IPS-11a (cell line): Measurements from ENCODE around the gene ZNF284.
"Not testable (repeated sequence)": the region's sequence is repeated elsewhere in the genome, so short reads cannot be mapped to it uniquely, and the experiment has no call there.

ENCODE experiments used
- H3K4me3 ChIP-seq: one replicate; pipeline ENCODE4 v1.5.1; 2013; ENCODE audit warnings: low read depth, low read length, control low read depth

ZNF284 gene

GRCh38 chr19:44109458-44109857 is 37.5 kb downstream of the ZNF284 start:
- no peak overlapping the region for H3K4me3 ChIP-seq

GRCh38 chr19:44111910-44112463 is 40.0 kb downstream of the ZNF284 start:
- H3K4me3 ChIP-seq = peak overlapping the region; percentile 97

- peak overlapping the region; percentile 97 for H3K4me3 ChIP-seq
Observed at GRCh38 chr19:44112802-44113137, 40.8 kb downstream of the ZNF284 start.

GRCh38 chr19:44113138-44113783 is 41.3 kb downstream of the ZNF284 start, which contains the start of gene ZNF225:
Gene ZNF225 (plus strand): TSS chr19:44113399. CDS start chr19:44115828, 2,429 bp downstream.
- peak within 1 kb of the TSS; percentile 97 for H3K4me3 ChIP-seq

GRCh38 chr19:44113784-44114390 is 41.9 kb downstream of the ZNF284 start:
- H3K4me3 ChIP-seq = peak overlapping the region; percentile 97

- not testable (repeated sequence) for H3K4me3 ChIP-seq
Observed at GRCh38 chr19:44121162-44121561, 49.2 kb downstream of the ZNF284 start.

GRCh38 chr19:44131955-44132354 is 60.0 kb downstream of the ZNF284 start:
- no peak overlapping the region for H3K4me3 ChIP-seq
